CD1c-positive myeloid dendritic cell (primary cell): ENCODE results near the gene TREM2.
"Not testable (repeated sequence)": the region's sequence is repeated elsewhere in the genome, so short reads cannot be mapped to it uniquely, and the experiment has no call there.

Source experiments
- DNase-seq: peaks from one replicate; pipeline ENCODE4 v3.0.0-alpha.2; 2016; ENCODE audit errors: extremely low spot score

Gene TREM2

DNA sequence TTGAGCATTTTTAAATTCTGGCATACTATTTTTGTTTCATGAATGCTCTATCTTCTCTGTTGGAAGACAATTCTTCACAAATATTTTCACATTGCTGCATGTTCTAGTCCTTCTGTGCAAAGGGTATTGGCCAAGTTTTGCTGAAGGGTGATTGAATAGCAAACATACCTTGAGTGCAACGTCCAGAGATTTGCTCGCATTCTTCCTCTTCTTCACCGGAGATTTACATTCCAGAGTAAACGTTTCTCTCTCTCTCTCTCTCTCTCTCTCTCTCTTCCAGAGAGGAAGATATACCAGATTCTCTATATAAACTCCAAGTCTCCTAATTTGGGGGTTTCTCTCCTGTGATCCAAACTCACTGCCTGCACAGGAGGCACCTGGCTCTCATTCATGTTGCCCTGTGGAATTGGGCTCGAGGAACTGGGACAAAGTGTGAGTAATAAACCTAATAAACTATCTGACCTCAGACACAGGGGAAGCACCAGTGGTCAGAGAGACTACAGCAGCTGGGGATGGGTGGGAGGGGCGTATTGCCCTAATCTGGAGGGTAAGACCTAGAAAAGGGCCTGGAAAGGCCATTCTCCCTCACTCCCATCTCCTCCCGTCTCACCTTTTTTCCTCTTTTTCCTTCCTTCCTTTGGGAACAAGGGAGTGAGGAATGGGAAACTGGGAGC is 7.6 kb downstream of the TREM2 start:
- DNase-seq: no peak

DNA sequence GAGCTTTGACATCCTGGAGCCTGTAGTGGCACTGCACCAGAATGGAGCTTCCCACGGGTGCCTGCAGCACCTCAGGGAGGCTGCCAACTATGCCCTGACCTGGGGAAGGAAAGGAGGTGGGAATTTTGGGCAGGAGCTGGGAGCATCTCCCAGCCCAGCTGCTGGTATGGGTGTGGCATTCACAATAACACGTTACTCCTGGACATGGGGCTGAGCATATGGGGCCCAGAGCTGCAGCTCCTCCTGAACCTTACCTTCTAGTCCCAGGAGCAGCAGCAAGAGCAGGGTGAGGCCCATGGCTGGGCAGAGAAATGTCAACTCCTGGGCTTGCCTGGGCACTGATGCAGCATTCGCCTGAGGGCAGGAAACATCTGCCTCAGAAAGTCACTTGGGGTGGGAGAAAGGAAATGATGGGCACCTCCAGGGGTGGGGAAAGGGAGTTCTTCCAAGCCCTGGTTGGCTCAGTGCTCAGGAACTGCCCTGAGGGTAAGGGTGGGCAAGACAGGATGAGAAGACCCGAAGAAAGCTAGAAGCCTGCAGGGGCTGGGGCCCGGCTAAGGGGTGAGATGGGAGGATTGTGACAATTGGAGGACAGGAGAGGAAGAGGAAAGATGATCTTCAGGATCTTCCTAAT is 8.8 kb downstream of the TREM2 start, which contains the start of gene TREML1:
Gene TREML1 (minus strand): TSS at position 356 of the 634 bp plus-strand sequence. CDS start 59 bp downstream, at position 297.
- no peak for DNase-seq

DNA sequence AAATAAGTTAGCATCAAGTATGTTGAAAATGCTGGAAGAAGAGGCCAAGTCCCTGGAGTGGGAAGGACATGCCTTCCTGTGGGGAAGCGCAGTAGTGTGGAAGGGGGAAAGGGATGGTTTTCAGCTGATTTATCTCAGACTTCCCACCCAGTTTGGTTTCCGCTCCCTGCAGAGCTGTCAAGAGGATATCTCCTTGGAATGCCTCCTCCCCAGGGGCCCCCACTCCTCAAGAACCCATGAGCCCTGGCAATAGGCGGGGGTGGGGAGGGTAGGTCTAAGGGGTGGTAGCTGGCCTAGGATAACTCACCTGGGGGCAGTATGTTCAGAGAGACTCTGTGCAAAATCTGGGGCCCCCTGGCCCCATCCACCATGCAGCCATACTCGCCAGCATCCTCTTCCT is 9.5 kb downstream of the TREM2 start:
- DNase-seq: no peak

DNA sequence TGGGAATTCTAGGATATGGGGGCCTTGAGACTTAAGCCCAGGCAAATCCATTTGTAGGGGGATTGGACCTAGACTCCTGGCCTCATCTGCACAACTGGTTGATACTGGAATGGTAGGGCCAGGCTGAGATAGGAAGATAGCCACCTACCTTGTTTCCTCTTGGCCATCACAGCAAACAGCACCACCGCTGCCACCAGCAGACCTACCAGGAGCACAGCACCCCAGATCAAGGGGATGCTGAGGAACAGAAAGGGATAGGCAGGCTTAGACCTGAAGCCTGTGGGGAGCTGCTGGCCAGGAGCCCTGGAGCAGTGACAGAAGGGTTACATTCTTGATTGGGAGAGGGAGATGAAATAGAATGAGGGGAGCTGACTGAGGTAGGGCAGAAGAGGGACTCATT is 12.2 kb downstream of the TREM2 start:
- DNase-seq: no peak

DNA sequence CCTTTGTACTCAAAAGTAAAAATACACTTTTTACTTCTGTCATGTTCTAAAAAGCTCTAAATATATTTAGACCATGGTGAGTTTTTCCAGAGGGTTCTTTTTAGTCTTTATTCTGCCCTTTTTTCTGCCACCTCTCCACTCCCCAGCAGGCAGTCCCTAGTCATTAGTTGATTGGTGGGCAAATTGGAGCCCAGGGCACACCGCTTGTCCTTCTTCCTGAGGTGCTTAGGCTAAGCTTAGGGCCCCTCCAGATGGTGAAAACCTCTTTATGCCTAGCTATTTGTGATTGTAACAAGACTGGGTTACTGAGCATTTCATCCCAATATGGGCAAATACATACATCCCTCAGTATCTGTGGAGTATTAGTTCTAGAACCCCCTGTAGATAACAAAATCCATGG is 15.0 kb downstream of the TREM2 start:
- no peak for DNase-seq

DNA sequence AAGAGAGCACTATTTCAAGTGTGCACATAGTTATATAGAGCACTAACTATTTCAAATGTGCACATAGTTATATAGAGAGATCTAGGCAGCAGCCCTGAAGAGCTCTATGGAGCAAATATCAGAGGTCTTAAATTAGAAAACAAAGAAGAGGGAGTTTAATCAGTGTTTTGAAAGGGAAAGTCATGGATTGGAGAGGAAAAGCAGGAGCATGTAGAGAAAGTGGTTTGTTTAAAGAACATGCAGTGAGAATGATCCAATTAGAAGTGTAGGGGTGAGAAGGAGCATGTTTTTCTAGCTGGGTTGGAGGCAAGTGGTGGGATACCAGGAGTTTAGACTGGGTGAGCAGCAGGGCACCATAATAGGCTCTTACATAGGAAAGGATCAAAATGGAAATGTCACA is 26.0 kb downstream of the TREM2 start:
- DNase-seq: no peak

DNA sequence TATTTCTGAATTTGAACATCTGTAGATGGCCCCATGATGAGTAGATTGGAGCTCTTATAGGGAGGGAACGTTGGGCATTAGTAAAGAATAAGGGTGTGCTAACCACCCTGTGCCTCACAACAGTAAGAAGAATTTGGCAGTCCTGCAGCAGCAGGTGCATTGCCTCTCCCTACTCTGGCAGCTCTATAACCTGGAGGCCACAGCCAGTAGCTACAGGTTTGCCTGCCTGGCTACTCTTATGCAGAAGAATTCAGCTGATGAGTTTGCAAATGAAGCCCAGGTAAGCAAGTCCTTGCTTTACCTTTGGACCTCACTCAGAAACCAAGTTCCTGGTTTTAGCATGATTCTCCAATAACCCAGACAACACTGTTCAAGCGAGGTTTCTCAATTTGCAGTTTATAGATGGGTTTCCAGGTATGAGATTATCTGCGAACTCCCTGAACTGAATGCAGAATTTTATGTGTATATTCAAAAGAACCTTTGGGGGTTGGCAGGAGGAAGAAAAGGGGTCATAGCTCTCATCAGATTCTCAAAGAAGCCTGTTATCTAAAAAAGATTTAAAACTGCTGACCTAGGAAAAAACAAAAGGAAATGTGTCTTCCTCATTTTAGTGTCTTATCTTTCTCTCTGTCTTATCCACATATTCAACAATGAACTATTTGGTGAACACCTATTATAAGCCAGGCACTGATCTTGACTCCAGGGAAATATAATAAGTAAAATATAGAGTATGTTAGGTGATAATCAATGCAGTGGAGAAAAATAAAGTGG is 27.7 kb downstream of the TREM2 start:
- DNase-seq: no peak

DNA sequence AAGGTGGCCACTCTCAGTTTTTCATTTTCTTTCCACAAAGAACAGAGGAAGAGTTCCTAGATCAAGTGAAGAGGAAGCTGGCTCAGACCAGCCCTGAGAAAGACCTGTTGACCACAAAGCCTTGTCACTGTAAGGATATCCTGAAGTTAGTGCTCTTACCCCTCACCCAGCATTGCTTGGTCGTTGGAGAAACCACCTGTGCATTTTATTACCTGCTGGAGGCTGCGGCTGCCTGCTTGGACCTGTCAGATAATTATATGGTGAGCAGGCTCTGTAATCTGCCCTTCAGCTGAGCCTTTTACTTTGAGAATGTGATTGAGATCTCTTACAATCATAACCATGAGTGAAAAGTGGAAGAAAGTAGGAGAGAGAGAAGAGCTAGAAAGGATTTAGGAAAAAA is 30.7 kb downstream of the TREM2 start:
- no peak for DNase-seq

DNA sequence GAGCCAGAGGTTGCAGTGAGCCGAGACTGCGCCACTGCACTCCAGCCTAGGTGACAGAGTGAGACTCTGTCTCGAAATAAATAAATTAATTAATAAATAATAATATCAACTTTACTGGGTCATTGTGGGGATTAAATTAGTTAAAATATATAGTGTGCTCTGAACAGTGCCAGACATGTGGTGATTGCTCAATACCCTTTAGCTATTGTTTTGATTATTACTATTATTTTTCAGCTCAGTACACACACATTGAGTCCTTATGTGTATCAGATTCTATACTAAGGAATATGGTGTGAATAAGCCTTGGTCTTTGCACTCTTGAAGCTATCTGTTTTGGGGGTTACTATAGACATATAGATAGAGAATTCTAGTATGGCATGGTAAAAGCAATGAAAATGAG is 37.6 kb downstream of the TREM2 start:
- no peak for DNase-seq

DNA sequence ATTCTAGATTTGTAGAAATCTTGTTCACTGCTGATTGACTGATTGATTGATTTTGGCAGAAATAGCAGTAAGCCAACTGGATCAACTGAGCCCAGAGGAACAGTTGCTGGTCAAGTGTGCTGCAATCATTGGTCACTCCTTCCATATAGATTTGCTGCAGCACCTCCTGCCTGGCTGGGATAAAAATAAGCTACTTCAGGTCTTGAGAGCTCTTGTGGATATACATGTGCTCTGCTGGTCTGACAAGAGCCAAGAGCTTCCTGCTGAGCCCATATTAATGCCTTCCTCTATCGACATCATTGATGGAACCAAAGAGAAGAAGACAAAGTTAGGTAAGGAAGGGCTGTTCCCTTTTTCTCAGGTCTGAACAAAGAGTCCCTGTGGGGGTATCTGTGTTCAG is 40.0 kb downstream of the TREM2 start:
- DNase-seq: no peak

DNA sequence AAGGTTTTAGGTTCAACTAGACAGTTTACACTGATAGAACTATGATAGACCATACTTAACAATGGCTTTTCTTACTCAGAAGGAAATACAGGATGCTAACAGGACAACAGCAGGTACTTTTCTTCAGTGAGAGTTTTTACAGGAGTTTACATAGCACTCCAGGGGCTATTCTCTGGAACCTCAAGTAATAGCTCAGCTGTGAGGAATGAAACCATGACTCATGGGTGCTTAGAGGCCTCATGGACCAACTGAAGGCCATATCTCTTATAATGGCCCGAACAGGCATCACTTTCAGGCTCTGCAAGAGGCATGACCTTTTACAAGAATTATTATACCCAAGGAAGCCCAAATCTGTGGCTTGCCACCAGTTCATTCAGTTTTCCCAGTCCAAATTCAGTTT is 40.5 kb downstream of the TREM2 start:
- no peak for DNase-seq

DNA sequence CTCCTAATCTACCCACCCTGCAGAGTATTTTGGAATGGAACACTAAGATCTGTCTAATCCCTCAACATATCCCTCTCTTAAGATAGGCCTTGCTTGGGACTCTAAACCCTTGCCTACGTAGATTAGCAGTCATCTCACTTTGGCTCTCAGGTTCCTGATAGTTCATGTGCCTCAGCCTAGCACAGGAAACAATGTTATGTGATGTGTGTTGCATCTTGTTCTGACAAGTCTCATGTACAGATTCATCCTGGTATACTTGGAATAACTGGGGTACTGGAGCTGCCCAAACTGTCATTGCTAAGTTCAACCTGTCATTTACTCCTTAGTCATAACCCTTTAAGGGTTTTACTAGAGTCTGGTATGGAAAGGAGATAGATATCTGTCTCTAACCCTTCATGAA is 42.9 kb downstream of the TREM2 start:
- no peak for DNase-seq

DNA sequence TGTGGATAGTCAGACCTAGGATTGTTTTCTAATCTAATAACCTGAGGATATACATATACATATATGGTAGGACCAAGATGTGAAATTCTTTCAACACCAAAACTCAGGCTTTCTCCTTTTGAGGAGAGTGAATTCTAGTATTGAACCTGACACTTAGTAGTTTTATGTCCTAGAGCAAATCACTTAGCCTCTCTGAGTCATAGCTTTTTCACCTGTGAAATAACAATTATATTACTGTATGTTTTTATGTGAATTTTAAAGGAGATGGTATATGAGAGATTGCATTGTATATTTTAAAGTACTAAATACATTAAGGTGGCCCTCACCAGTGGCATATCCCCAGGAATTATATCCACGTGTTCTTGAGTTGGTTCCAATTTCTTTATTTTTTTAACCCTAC is 43.4 kb downstream of the TREM2 start:
- no peak for DNase-seq

DNA sequence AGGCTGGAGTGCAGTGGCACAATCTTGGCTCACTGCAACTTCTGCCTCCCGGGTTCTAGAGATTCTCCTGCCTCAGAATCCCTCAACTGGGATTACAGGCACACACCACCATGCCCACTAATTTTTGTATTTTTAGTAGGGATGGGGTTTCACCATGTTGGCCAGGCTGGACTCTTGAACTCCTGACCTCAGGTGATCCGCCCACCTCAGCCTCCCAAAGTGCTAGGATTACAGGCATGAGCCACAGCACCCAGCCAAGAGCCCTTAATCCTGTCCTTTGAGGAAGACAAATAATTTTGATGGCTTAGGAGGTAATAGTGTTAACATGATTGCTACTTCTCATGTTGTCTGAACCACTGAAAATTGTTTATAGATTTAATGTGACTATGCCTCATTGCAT is 47.9 kb downstream of the TREM2 start:
- not testable (repeated sequence) for DNase-seq

DNA sequence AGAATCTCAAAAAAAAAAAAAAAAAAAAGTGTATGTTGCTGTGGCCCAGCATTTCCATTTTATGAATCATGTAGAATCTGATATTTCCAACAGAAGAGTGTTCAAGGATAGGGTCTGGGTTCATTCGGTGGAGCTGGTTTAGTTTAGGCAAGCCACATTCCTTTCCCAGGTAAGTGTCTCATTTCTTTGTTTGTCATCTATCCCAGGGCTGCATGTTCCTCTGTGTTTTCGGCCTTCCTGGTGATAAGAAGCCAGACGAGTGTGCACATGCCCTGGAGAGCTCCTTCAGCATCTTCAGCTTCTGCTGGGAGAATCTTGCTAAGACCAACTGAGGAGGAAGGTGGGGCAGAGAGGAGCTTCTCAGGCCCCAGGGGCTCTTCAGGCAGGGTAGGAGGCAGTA is 51.9 kb downstream of the TREM2 start:
- DNase-seq: no peak
